HEK293 (cell line): ENCODE measurements around the gene DTNA.

Source experiments
- BCL11A ChIP-seq: fragments of 450-650 bp; formaldehyde crosslinking; IDR thresholded peaks from 2 replicates; pipeline ENCODE4 v1.5.1; 2016; ENCODE audit warnings: low read depth, missing biosample characterization, missing genetic modification characterization
- CTCF ChIP-seq: fragments of 450-650 bp; formaldehyde crosslinking; IDR thresholded peaks from 2 replicates; pipeline ENCODE4 v1.5.1; 2016; ENCODE audit warnings: missing biosample characterization, missing genetic modification characterization
- EGR2 ChIP-seq: fragments of 450-650 bp; formaldehyde crosslinking; IDR thresholded peaks from 2 replicates; pipeline ENCODE4 v1.5.1; 2016; ENCODE audit warnings: low read depth, missing biosample characterization, missing genetic modification characterization
- KLF16 ChIP-seq: fragments of 450-650 bp; formaldehyde crosslinking; IDR thresholded peaks from 2 replicates; pipeline ENCODE4 v1.5.1; 2017; ENCODE audit warnings: missing biosample characterization, missing genetic modification characterization
- ZBTB20 ChIP-seq: fragments of 450-650 bp; formaldehyde crosslinking; IDR thresholded peaks from 2 replicates; pipeline ENCODE4 v1.5.1; 2016; ENCODE audit warnings: missing biosample characterization, missing genetic modification characterization
- ZBTB7A ChIP-seq: fragments of 450-650 bp; formaldehyde crosslinking; IDR thresholded peaks from 2 replicates; pipeline ENCODE4 v1.5.1; 2016; ENCODE audit warnings: low read depth, missing biosample characterization, missing genetic modification characterization
- ZNF132 ChIP-seq: fragments of 450-650 bp; formaldehyde crosslinking; IDR thresholded peaks from 2 replicates; pipeline ENCODE4 v1.5.1; 2017; ENCODE audit warnings: missing biosample characterization, missing genetic modification characterization, borderline replicate concordance
- ZNF292 ChIP-seq: fragments of 450-650 bp; formaldehyde crosslinking; IDR thresholded peaks from 2 replicates; pipeline ENCODE4 v1.5.1; 2016; ENCODE audit warnings: low read depth, missing biosample characterization, missing genetic modification characterization, borderline replicate concordance
- ZNF510 ChIP-seq: fragments of 450-650 bp; formaldehyde crosslinking; IDR thresholded peaks from 2 replicates; pipeline ENCODE4 v1.5.1; 2018; ENCODE audit warnings: mild to moderate bottlenecking, missing genetic modification characterization, missing biosample characterization; ENCODE audit not compliant: insufficient replicate concordance
- ZNF514 ChIP-seq: fragments of 450-650 bp; formaldehyde crosslinking; IDR thresholded peaks from 2 replicates; pipeline ENCODE4 v1.5.1; 2016; ENCODE audit warnings: missing biosample characterization, missing genetic modification characterization
- ZNF560 ChIP-seq: fragments of 450-650 bp; formaldehyde crosslinking; IDR thresholded peaks from 2 replicates; pipeline ENCODE4 v1.5.1; 2017; ENCODE audit warnings: missing biosample characterization, missing genetic modification characterization, borderline replicate concordance
- ZNF629 ChIP-seq: fragments of 450-650 bp; formaldehyde crosslinking; IDR thresholded peaks from 2 replicates; pipeline ENCODE4 v1.5.1; 2017; ENCODE audit warnings: missing biosample characterization, missing genetic modification characterization

DNA sequence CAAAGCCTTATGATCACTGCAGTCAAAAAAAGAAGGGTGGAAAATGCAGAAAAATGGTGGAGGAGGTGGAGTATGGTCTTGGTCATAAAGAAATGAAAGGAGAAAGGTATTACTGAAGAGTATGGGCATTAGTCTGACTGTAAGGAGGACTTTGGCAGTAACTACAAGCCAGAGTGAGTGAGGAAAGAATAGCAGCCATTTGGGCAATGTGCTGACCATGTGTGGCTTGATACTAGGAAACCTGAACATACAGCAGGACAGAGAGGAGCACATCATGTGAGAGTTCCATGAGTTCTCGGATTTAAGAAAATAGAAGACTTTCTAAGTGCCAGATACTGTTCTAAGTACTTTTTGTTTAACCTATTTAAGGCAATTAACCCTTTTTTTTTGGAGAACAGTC lies 8.5 kb downstream of the DTNA start:
- TF ChIP-seq ZNF292 (tag by site-specific recombination) (no peak), ZNF132 (no peak), BCL11A (no peak), ZNF510 (tag by site-specific recombination) (no peak), ZBTB7A (tag by site-specific recombination) (no peak), CTCF (tag by site-specific recombination) (no peak), ZNF560 (tag by site-specific recombination) (no peak), ZBTB20 (tag by site-specific recombination) (no peak), EGR2 (tag by site-specific recombination) (no peak), ZNF629 (tag by site-specific recombination) (no peak), ZNF514 (tag by site-specific recombination) (no peak), KLF16 (tag by site-specific recombination) (no peak)
